Measurements from ENCODE around the gene TUBGCP6.

DNA sequence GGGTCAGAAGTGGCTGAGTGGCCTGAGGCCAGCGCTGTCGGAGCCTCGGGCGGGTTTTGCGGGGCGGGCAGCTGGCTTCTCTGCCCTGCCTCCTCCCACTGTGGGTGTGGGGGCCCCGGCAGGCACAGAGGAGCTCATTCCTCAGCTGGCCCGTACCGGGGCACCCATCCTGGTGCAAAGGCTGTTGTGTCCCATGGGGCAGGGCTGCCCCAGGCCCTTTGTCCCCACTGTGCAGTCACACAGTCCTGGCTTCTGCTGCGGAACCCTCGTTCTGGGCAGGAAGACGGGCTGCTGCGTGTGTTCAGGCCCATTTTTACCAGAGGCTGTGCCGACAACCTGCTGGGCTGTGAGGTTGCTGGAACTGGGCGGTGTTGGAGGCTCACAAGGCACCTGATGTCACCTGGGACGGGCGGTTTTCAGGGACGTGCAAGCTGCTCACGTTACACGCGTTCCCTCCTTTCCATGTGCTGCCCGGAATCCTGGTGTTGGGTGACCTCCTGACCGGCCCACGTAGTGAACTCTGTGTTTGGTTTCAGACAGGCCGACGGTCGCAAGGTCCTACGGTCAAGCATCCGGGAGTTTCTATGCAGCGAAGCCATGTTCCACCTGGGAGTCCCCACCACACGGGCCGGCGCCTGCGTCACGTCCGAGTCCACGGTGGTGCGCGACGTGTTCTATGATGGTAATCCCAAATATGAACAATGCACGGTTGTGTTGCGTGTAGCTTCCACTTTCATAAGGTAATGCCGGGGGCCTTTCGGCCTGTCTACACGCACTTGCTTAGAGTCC is 38.8 kb downstream of the TUBGCP6 start:
- TF ChIP-seq, protein P1, sequence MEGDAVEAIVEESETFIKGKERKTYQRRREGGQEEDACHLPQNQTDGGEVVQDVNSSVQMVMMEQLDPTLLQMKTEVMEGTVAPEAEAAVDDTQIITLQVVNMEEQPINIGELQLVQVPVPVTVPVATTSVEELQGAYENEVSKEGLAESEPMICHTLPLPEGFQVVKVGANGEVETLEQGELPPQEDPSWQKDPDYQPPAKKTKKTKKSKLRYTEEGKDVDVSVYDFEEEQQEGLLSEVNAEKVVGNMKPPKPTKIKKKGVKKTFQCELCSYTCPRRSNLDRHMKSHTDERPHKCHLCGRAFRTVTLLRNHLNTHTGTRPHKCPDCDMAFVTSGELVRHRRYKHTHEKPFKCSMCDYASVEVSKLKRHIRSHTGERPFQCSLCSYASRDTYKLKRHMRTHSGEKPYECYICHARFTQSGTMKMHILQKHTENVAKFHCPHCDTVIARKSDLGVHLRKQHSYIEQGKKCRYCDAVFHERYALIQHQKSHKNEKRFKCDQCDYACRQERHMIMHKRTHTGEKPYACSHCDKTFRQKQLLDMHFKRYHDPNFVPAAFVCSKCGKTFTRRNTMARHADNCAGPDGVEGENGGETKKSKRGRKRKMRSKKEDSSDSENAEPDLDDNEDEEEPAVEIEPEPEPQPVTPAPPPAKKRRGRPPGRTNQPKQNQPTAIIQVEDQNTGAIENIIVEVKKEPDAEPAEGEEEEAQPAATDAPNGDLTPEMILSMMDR (IDR thresholded peaks at IDR 0.05) = no peak
- TF ChIP-seq POLR2A (IDR thresholded peaks at IDR 0.05) (no peak), EP300 (IDR thresholded peaks at IDR 0.05) (no peak)
